HFF-Myc (cell line): ENCODE data around the gene CCSER1.

ENCODE experiments used
- DNase-seq: peaks from one replicate; pipeline ENCODE4 v3.0.0-alpha.2; 2011; ENCODE audit warnings: low read depth; ENCODE audit errors: extremely low read depth
- H3K4me3 ChIP-seq: replicated peaks from 2 replicates; pipeline ENCODE4 v1.5.1; 2011; ENCODE audit warnings: low read depth, mild to moderate bottlenecking, control low read depth, low read length
- CTCF ChIP-seq: IDR thresholded peaks from 2 replicates; pipeline ENCODE4 v1.5.1; 2012; ENCODE audit warnings: mild to moderate bottlenecking, low read depth, low read length, control low read depth; ENCODE audit errors: missing control alignments

CCSER1 gene

GRCh38 chr4:91015861-91016260, 888.7 kb downstream of the CCSER1 start:
- no peak for DNase-seq
- TF ChIP-seq CTCF: no peak
- no peak overlapping the region for H3K4me3 ChIP-seq

GRCh38 chr4:91019513-91019912, 892.3 kb downstream of the CCSER1 start:
- no peak for TF ChIP-seq CTCF
- H3K4me3 ChIP-seq: no peak overlapping the region
- DNase-seq: no peak

- H3K4me3 ChIP-seq: no peak overlapping the region
- no peak for TF ChIP-seq CTCF
- no peak for DNase-seq
Measured at GRCh38 chr4:91025241-91026148, 898.3 kb downstream of the CCSER1 start.

- DNase-seq: no peak
- no peak overlapping the region for H3K4me3 ChIP-seq
- TF ChIP-seq CTCF: no peak
Measured at GRCh38 chr4:91028228-91028627, 901.0 kb downstream of the CCSER1 start.

GRCh38 chr4:91031761-91032160, 904.6 kb downstream of the CCSER1 start:
- DNase-seq: no peak
- TF ChIP-seq CTCF: no peak

GRCh38 chr4:91032725-91033445, 905.7 kb downstream of the CCSER1 start:
- no peak for DNase-seq
- no peak for TF ChIP-seq CTCF
- H3K4me3 ChIP-seq: no peak overlapping the region

More at GRCh38 chr4:91031761-91032160, 904.6 kb downstream of the CCSER1 start:
- H3K4me3 ChIP-seq: no peak overlapping the region
